IMR-90 (cell line): ENCODE results near the gene COL25A1.

Experiments used
- CEBPB ChIP-seq: IDR thresholded peaks from 2 replicates; pipeline ENCODE4 v1.6.1; 2012; ENCODE audit warnings: low read depth, low read length, improper control_type of control experiment
- MAZ ChIP-seq: IDR thresholded peaks from 2 replicates; pipeline ENCODE4 v1.6.1; 2012; ENCODE audit warnings: low read depth, mild to moderate bottlenecking, low read length, improper control_type of control experiment, moderate library complexity, borderline replicate concordance
- MXI1 ChIP-seq: IDR thresholded peaks from 2 replicates; pipeline ENCODE4 v1.6.1; 2012; ENCODE audit warnings: low read depth, mild to moderate bottlenecking, low read length, moderate library complexity, borderline replicate concordance
- POLR2A ChIP-seq: IDR thresholded peaks from 2 replicates; pipeline ENCODE4 v1.6.1; 2012; ENCODE audit warnings: mild to moderate bottlenecking, low read depth, low read length
- RAD21 ChIP-seq: IDR thresholded peaks from 2 replicates; pipeline ENCODE4 v1.6.1; 2012; ENCODE audit warnings: low read length, improper control_type of control experiment
- RFX5 ChIP-seq: IDR thresholded peaks from 2 replicates; pipeline ENCODE4 v1.8.0; 2012; ENCODE audit warnings: low read depth, mild to moderate bottlenecking, low read length, moderate library complexity
- SMC3 ChIP-seq: fragments of 150-350 bp; IDR thresholded peaks from 2 replicates; pipeline ENCODE4 v1.6.1; 2016; ENCODE audit warnings: low read depth, mild to moderate bottlenecking, antibody characterized with exemption, low read length, moderate library complexity
- TF ChIP-seq, protein P1 (sequence below): conservative IDR thresholded peaks from 2 replicates; pipeline ENCODE4 v1.5.1; 2012; ENCODE audit warnings: mild to moderate bottlenecking, low read depth, low read length, improper control_type of control experiment
- TF ChIP-seq, protein P2 (sequence below): fragments of 150-350 bp; IDR thresholded peaks from 2 replicates; pipeline ENCODE4 v1.6.1; 2017; ENCODE audit warnings: mild to moderate bottlenecking, antibody characterized with exemption, low read length, low read depth
- TF ChIP-seq, protein P3 (sequence below): fragments of 150-350 bp; IDR thresholded peaks from 2 replicates; pipeline ENCODE4 v1.6.1; 2016; ENCODE audit warnings: low read depth, mild to moderate bottlenecking, low read length, moderate library complexity, borderline replicate concordance

DNA sequence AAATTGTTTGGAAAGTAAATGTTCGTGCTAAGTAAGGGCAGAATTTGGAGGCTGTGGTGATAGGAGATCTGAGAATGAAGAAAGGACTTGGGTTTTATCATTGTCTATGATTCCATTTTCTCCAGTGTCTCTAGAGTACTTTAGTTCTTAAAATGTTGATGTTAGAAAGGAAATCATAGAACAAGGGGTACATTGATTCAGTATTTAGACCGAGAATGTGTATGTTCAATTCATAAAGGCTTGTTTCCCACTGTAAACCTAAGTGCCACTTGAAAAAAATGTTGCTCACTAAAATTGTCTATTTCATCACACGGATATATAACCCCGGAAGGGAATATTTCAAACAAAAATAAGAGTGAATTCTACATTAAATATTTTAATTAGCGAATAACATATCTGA is 380.3 kb downstream of the COL25A1 start:
- TF ChIP-seq, protein P1, sequence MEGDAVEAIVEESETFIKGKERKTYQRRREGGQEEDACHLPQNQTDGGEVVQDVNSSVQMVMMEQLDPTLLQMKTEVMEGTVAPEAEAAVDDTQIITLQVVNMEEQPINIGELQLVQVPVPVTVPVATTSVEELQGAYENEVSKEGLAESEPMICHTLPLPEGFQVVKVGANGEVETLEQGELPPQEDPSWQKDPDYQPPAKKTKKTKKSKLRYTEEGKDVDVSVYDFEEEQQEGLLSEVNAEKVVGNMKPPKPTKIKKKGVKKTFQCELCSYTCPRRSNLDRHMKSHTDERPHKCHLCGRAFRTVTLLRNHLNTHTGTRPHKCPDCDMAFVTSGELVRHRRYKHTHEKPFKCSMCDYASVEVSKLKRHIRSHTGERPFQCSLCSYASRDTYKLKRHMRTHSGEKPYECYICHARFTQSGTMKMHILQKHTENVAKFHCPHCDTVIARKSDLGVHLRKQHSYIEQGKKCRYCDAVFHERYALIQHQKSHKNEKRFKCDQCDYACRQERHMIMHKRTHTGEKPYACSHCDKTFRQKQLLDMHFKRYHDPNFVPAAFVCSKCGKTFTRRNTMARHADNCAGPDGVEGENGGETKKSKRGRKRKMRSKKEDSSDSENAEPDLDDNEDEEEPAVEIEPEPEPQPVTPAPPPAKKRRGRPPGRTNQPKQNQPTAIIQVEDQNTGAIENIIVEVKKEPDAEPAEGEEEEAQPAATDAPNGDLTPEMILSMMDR = no peak
- TF ChIP-seq, protein P2, sequence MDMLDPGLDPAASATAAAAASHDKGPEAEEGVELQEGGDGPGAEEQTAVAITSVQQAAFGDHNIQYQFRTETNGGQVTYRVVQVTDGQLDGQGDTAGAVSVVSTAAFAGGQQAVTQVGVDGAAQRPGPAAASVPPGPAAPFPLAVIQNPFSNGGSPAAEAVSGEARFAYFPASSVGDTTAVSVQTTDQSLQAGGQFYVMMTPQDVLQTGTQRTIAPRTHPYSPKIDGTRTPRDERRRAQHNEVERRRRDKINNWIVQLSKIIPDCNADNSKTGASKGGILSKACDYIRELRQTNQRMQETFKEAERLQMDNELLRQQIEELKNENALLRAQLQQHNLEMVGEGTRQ = no peak
- TF ChIP-seq POLR2A = no peak
- no peak for TF ChIP-seq CEBPB
- no peak for TF ChIP-seq RAD21
- no peak for TF ChIP-seq RFX5
- TF ChIP-seq SMC3 = no peak
- TF ChIP-seq MXI1 = no peak
- TF ChIP-seq MAZ = no peak
- TF ChIP-seq, protein P3, sequence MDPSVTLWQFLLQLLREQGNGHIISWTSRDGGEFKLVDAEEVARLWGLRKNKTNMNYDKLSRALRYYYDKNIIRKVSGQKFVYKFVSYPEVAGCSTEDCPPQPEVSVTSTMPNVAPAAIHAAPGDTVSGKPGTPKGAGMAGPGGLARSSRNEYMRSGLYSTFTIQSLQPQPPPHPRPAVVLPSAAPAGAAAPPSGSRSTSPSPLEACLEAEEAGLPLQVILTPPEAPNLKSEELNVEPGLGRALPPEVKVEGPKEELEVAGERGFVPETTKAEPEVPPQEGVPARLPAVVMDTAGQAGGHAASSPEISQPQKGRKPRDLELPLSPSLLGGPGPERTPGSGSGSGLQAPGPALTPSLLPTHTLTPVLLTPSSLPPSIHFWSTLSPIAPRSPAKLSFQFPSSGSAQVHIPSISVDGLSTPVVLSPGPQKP = no peak
